T-helper 2 cell (primary cell): ENCODE measurements around the gene ITIH3.

Experiments used
- DNase-seq, 5 experiments: peaks; one replicate each; pipeline versions ENCODE4 v3.0.0 to v3.0.0-alpha.2; 2012 to 2022

Gene ITIH3

GRCh38 chr3:52829906-52830463 lies 35.4 kb downstream of the ITIH3 start:
- no peak for DNase-seq

- no peak for DNase-seq
Observed at GRCh38 chr3:52830535-52831258, 36.1 kb downstream of the ITIH3 start, which contains the start of gene ITIH4. TSS of gene ITIH4 (minus strand) at chr3:52830672. CDS start at chr3:52830642, 30 bp downstream.

- no peak for DNase-seq
Observed at GRCh38 chr3:52831500-52832301, 37.1 kb downstream of the ITIH3 start.

- no peak for DNase-seq
Observed at GRCh38 chr3:52833202-52833601, 38.6 kb downstream of the ITIH3 start.

DNA sequence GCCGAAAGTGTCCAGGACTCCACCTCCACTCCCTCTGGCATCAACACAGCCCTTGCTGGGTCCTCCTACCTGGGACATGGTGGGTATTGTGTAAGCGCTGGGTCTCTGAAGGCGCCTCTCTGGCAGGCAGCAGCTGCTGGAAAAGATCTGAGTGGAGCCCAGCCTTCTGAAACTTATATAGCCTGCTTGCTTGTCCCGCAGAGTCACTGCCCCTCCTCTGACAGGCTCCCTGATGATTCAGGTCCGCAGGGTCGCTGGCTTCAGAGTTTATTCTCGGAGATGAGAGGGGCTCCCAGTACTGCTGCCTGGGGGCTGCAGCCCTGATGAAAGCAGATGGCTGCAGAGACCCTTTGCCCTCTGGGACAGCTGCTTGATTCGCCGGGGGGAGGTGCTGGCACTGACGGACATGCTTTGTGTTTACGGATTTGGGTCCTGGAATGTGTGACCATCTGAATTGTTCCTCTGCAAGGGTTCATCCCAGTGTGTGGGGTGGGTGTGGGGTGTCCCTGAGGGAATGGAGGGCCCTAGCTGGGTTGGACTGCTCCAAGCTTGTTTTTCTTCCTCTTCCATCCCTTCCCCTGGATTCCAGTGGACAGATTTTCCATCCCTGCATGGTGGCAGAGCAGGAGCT lies 40.4 kb downstream of the ITIH3 start, which contains the start of gene MUSTN1:
Gene MUSTN1, minus strand, starts transcription at position 149 of the 631 bp plus-strand sequence. Its CDS starts 71 bp downstream, at position 78.
- no peak for DNase-seq

GRCh38 chr3:52835766-52836470 lies 41.3 kb downstream of the ITIH3 start:
- DNase-seq, result no peak

GRCh38 chr3:52836471-52836845 lies 41.9 kb downstream of the ITIH3 start:
- DNase-seq, result no peak

- DNase-seq, result no peak
Observed at GRCh38 chr3:52836986-52837385, 42.4 kb downstream of the ITIH3 start.

DNA sequence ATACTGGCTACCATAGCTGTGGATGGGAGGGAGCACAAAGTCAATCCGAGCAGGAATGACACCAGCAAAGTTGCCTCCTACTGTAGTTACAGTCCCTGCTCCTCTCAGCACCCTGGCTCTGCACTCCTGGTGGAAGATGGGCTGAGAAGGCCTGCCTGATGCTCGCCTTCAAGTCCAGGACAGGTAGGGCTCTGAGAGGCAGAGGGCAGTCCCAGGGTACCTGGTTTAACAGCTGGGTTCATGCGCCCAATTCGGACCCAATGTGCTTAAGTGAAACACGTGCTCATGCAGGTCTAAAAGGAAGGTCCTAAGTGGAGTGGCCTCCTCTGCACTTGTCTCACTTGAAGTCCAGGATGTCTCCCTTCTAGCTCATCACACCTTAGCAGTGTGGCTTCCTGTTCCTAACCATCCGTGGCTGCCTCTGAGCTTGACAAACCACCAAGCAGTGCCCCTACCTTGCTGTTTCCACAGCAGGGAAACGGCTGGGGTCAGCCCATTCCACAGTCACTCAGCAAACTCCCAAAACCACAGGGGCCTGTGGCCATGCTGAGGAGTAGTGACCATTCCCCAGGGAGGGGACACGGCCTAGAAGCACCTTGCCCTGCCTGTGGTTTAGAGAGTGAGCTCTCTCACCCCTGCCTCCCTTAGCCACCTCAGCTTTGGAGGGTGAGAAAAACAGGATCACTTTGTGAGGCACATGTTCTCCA lies 44.1 kb downstream of the ITIH3 start:
- peak in 2 of 5 experiments; percentile 9 to 76 for DNase-seq

GRCh38 chr3:52839268-52839575 lies 44.6 kb downstream of the ITIH3 start:
- DNase-seq, result no peak

- no peak for DNase-seq
Observed at GRCh38 chr3:52839892-52840545, 45.4 kb downstream of the ITIH3 start.

GRCh38 chr3:52841211-52841980 lies 46.8 kb downstream of the ITIH3 start:
- DNase-seq, result no peak

- no peak for DNase-seq
Observed at GRCh38 chr3:52841981-52842340, 47.4 kb downstream of the ITIH3 start.

DNA sequence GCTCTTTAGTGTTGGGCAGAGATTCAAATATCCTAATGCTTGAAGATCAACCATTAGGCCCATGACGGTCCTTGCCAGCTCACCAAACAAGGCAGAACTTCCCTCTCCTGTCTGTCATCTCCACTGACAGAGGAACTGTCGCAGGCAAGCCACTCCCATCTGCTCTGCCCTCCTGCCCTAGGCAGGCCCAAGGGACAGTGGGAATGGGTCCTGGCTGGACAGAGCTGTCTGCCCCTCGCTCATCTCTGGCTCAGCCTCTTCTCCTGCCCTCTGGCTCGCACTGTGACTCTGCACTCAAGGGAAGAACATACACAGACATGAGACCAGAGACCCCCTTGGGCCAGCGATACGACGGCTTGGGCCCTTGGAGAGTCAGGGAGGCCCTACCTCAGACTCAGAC lies 47.8 kb downstream of the ITIH3 start:
- DNase-seq, result no peak

DNA sequence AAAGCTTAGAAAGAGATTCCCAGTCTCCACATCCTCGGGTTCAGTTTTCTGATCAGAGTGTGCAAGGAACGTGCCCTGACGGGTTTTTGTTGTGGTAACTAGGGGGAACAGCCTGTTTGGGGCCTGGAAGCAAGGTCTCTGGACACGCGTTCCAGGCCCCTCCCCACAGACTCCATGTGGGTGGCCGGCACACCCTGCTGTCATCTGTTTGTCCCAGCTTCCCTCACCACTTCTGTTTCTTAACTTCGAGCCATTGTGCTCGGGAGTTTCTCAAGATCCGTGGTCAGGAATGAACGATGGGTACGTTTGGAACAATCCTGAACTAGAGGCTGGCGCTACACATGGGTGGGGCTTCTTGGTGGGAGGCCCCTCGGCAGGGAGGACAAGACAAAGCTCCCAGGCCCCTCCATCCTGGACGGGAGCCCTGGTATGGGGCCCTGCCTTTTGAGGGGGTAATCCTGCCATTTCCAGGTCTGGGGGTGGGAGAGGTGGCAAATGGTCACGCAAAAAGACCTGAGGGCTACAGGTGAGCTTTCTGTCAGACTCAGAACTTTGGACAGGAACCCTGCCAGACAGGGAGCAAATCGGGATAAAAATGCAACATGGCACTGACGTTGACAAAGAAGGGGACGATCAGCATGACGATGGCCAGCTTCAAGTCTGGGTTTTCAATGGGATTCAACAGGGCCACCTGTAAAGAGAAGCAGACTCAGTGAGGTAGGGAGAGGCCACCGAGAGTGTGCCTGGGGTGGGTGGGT lies 48.7 kb downstream of the ITIH3 start:
- no peak for DNase-seq

GRCh38 chr3:52843881-52844280 lies 49.3 kb downstream of the ITIH3 start:
- DNase-seq, result no peak

DNA sequence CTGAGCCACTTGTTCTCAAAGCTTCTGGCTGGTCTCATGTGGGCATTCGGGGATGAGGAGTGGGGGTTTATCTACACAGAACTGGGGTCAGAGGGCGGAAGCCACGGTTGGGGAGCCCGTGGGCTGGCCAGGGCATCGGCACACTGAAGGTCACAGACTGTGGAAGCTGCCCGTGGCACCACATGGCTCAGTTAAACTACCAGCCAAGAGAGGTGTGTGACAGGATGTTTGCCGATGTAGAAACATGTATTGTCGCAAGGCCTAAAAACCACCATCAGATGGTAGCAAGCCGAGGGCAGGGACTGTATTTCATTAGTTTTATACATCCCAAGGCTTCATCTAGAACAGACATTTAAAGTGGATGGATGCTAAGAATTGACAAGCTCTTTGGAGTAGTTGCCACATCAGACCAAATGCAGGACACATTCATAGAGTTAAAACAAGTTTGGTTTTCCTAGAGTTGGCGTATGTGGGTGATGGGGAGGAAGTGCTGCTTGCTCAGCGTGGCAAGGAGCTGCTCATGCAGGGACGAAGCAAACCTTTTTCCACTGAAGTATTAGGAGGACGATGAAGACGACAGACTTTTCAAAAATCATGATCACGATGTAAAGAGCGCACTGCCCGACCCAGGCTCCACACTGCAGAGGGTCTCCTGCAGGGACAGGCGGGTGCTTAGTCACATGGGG lies 49.8 kb downstream of the ITIH3 start:
- no peak for DNase-seq

GRCh38 chr3:52845157-52845556 lies 50.6 kb downstream of the ITIH3 start:
- no peak for DNase-seq

- no peak for DNase-seq
Observed at GRCh38 chr3:52845691-52846431, 51.3 kb downstream of the ITIH3 start.
